HCT116 (cell line): Measurements from ENCODE around the gene HNRNPH3. TPM values are rescaled to one million over a fixed set of nuclear protein-coding genes. Genes with fewer than 3 reads are reported as not detected.
"Not testable (repeated sequence)": the region's sequence is repeated elsewhere in the genome, so short reads cannot be mapped to it uniquely, and the experiment has no call there.

ENCODE experiments used
- ATAC-seq: fragments of 200-7000 bp; cut with Tn5 transposase; 2 replicates; pipeline ENCODE4 v1.9.1; 2020; ENCODE audit warnings: mild to moderate bottlenecking, moderate library complexity
- BruUV-seq: library from RNA; stranded (reverse); fragments of 400-500 nt; replicated peaks from 2 replicates; lab custom pipeline; 2021; lab: Mats Ljungman, UMichigan
- CTCF ChIA-PET: fragments of 300-600 bp; sonication (Branson Sonifier 250); formaldehyde crosslinking; loops from one replicate; lab custom pipeline; 2021; ENCODE audit warnings: antibody characterized with exemption; lab: Charles Lee
- POLR2A ChIA-PET: fragments of 300-600, 350-600 bp; sonication (Branson Sonifier 250); formaldehyde crosslinking; loops from one replicate; lab custom pipeline; 2021; ENCODE audit warnings: antibody characterized with exemption; lab: Charles Lee
- RAD21 ChIA-PET, 2 experiments: fragments of 300-600 bp; sonication (Branson Sonifier 250); formaldehyde crosslinking; loops; one replicate each; lab custom pipeline; 2023; ENCODE audit warnings: low total read pairs in 2 of 2; ENCODE audit not compliant: uncharacterized antibody in 2 of 2, unreplicated experiment in 2 of 2, low non-redundant PET in 1 of 2; lab: Charles Lee
- DNase-seq: peaks from one replicate; pipeline ENCODE4 v3.0.0-alpha.2; 2010; ENCODE audit warnings: low read depth, low spot score
- H2AFZ ChIP-seq: fragments of 200-600 bp; shearing (Covaris generic), sonication (generic); 2 replicates; pipeline ENCODE4 v1.6.1; 2017; ENCODE audit warnings: low read depth, mixed run types, mixed read lengths, antibody characterized with exemption, low read length; ENCODE audit not compliant: poor library complexity, severe bottlenecking
- H3K27ac ChIP-seq: 2 replicates; pipeline ENCODE4 v1.5.1; 2012; ENCODE audit warnings: low read depth, low read length
- H3K27me3 ChIP-seq: fragments of 200-600 bp; sonication (generic); 2 replicates; pipeline ENCODE4 v1.6.1; 2016; ENCODE audit warnings: mixed run types, low read length, mixed read lengths; ENCODE audit not compliant: insufficient read depth
- H3K36me3 ChIP-seq, 2 experiments: fragments of 200-500 bp in 1 of 2; fragments of 200-600 bp in 1 of 2; sonication (Bioruptor generic) in 1 of 2; sonication (generic) in 1 of 2; 2 replicates each; pipeline versions ENCODE4 v1.5.1 to v1.6.1; 2014 to 2016; ENCODE audit warnings: low read length in 2 of 2, inconsistent platforms in 1 of 2, mixed read lengths in 1 of 2, mixed run types in 1 of 2; ENCODE audit not compliant: insufficient read depth in 2 of 2, control insufficient read depth in 1 of 2
- H3K4me1 ChIP-seq, 2 experiments: fragments of 200-600 bp in 1 of 2; sonication (generic) in 1 of 2; 2 replicates each; pipeline versions ENCODE4 v1.5.1 to v1.6.1; 2012 to 2017; ENCODE audit warnings: low read length in 2 of 2, inconsistent platforms in 1 of 2, mild to moderate bottlenecking in 1 of 2, mixed read lengths in 1 of 2, mixed run types in 1 of 2, moderate library complexity in 1 of 2; ENCODE audit not compliant: insufficient read depth in 2 of 2, control insufficient read depth in 1 of 2
- H3K4me2 ChIP-seq: fragments of 200-600 bp; sonication (generic); 2 replicates; pipeline ENCODE4 v1.6.1; 2017; ENCODE audit warnings: mixed run types, low read length, mixed read lengths
- H3K4me3 ChIP-seq, 2 experiments: fragments of 200-600 bp in 1 of 2; sonication (generic) in 1 of 2; replicated peaks in 1 of 2; 2 replicates each; pipeline ENCODE4 v1.5.1; 2011 to 2016; ENCODE audit warnings: low read length in 2 of 2, control low read depth in 1 of 2, low read depth in 1 of 2, mild to moderate bottlenecking in 1 of 2, mixed read lengths in 1 of 2, mixed run types in 1 of 2
- H3K79me2 ChIP-seq: fragments of 200-600 bp; sonication (generic); 2 replicates; pipeline ENCODE4 v1.6.1; 2017; ENCODE audit warnings: mild to moderate bottlenecking, mixed run types, low read length, moderate library complexity, mixed read lengths; ENCODE audit not compliant: insufficient read depth
- H3K9ac ChIP-seq: fragments of 200-600 bp; sonication (generic); 2 replicates; pipeline ENCODE4 v1.6.1; 2016; ENCODE audit warnings: low read length, mixed read lengths
- H3K9me2 ChIP-seq: fragments of 200-600 bp; sonication (generic), shearing (Covaris generic); 2 replicates; pipeline ENCODE4 v1.6.1; 2017; ENCODE audit warnings: mixed run types, mild to moderate bottlenecking, moderate library complexity; ENCODE audit not compliant: insufficient read depth
- H3K9me3 ChIP-seq, 2 experiments: fragments of 200-500 bp in 1 of 2; fragments of 200-600 bp in 1 of 2; sonication (Bioruptor generic) in 1 of 2; sonication (generic) in 1 of 2; 2 replicates each; pipeline ENCODE4 v1.6.1; 2014 to 2017; ENCODE audit warnings: low read length in 2 of 2, mixed read lengths in 2 of 2, inconsistent platforms in 1 of 2, low read depth in 1 of 2, mild to moderate bottlenecking in 1 of 2, mixed run types in 1 of 2, moderate library complexity in 1 of 2; ENCODE audit not compliant: control insufficient read depth in 1 of 2, insufficient read depth in 1 of 2
- H4K20me1 ChIP-seq: fragments of 200-600 bp; sonication (generic), shearing (Covaris generic); 2 replicates; pipeline ENCODE4 v1.6.1; 2017; ENCODE audit warnings: mixed run types, mild to moderate bottlenecking, moderate library complexity; ENCODE audit not compliant: insufficient read depth
- CBX3 ChIP-seq: IDR thresholded peaks from 2 replicates; pipeline ENCODE4 v1.6.1; 2012; ENCODE audit warnings: low read depth
- MAX ChIP-seq: IDR thresholded peaks from 2 replicates; pipeline ENCODE4 v1.6.1; 2012
- POLR2A ChIP-seq: IDR thresholded peaks from 2 replicates; pipeline ENCODE4 v1.7.0; 2011; ENCODE audit warnings: borderline replicate concordance; ENCODE audit not compliant: insufficient read depth, insufficient read length; ENCODE audit errors: extremely low read depth
- ZBTB33 ChIP-seq: IDR thresholded peaks from 2 replicates; pipeline ENCODE4 v1.6.1; 2011; ENCODE audit warnings: mild to moderate bottlenecking, low read length, moderate library complexity; ENCODE audit not compliant: insufficient replicate concordance; ENCODE audit errors: extremely low read depth
- intact Hi-C: fragments of 100-400 bp; cut with micrococcal nuclease; formaldehyde crosslinking; loops from 2 replicates; pipeline ENCODE4 v1.10.0; 2022
- total RNA-seq: library from RNA; stranded (reverse); gene quantifications from one replicate; pipeline ENCODE4 v1.2.1, GENCODE V29; 2021; ENCODE audit not compliant: unreplicated experiment

HNRNPH3 gene
- total RNA-seq, 1 experiment from 2014 or later, result 126 TPM

DNA sequence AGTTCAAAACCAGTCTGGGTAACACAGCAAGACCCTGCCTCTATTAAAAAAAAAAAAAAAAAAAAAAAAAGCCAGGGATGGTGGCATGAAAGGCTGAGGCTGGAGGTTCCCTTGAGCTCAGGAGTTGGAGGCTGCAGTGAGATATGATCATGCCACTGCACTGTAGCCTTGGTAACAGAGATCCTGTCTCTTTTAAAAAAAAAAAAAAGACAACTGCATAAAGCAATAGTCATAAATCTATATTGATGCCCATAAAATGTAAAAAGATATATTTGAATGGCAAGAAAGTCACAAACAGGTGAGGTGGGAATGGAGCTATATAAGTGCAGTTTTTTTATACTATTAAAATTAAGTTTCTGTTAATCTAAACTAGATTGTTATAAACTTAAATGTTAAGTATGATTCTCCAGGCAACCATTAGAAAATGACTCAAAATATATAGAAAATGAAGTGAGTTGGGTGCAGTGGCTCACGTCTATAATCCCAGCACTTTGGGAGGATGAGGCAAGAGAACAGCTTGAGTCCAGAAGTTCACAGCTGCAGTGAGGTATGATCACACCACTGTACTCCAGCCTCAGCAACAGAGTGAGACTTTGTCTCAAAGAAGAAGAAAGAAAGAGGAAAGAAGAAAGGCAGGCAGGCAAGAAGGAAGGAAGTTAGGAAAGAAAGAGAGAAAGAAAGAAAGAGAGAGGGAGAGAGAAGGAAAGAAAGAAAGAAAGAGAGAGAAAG is 13.4 kb upstream of the HNRNPH3 start:
- Histone ChIP-seq H3K9me3 (no peaks in the 10 kb centered on the region; a peak in 1 of 4 replicates), H3K4me3 (no peak overlapping the region), H3K79me2 (no peaks in the 10 kb centered on the region), H3K27ac (no peak overlapping the region), H3K4me2 (no peak overlapping the region), H3K36me3 (no peaks in the 10 kb centered on the region)
- no peak for TF ChIP-seq POLR2A
- TF ChIP-seq MAX, result no peak
- no peak for TF ChIP-seq ZBTB33
- no peak for TF ChIP-seq CBX3
- TF ChIP-seq, all 23 proteins: peak for 0
- H3K4me1 ChIP-seq, result no peaks in the 10 kb centered on the region
- intact Hi-C loops, result no loop called here
- DNase-seq, result no peak
- no peak overlapping the region for H2AFZ ChIP-seq
- no TSS peak for BruUV-seq
- POLR2A ChIA-PET, result interaction anchor here (1.2 kb wide), 1 partner anchor 14 kb away, joined by 5 read pairs; the partner anchor contains the start of genes HNRNPH3 and PBLD
- H3K9ac ChIP-seq, result no peak overlapping the region
- no peaks in the 10 kb centered on the region for H3K9me2 ChIP-seq
- ATAC-seq, result no peak
- H3K27me3 ChIP-seq, result no peaks in the 10 kb centered on the region
- CTCF ChIA-PET, result no interaction called here
- H4K20me1 ChIP-seq, result no peaks in the 10 kb centered on the region
- RAD21 ChIA-PET, result interaction anchor here in 1 of 2 experiments (0.7 kb wide), 1 partner anchor 88 kb away, joined by 4 read pairs; no protein-coding TSS in a partner anchor

DNA sequence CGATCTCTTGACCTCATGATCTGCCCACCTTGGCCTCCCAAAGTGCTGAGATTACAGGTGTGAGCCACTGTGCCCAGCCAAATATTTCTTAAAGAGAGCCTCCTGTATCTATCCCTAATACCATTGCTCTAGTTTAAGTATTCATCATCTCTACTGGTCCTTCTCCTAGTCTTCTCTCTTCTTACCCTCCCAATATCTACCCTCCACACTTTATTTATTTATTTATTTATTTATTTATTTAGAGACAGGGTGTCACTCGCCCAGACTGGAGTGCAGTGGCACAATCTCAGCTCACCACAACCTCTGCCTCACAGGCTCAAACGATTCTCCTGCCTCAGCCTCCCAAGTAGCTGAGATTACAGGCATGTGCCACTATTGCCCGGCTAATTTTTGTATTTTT is 7.5 kb upstream of the HNRNPH3 start:
- H3K9me3 ChIP-seq, H3K4me2 ChIP-seq, H3K4me3 ChIP-seq, H3K36me3 ChIP-seq, H2AFZ ChIP-seq, CTCF ChIA-PET, POLR2A ChIA-PET, RAD21 ChIA-PET, ATAC-seq, BruUV-seq, H3K27ac ChIP-seq, H3K9ac ChIP-seq, DNase-seq, H3K9me2 ChIP-seq, intact Hi-C loops, H4K20me1 ChIP-seq, H3K79me2 ChIP-seq, H3K27me3 ChIP-seq: not testable (repeated sequence)
- peaks cover 16 to 22% of the 10 kb centered on the region in 2 experiments for H3K4me1 ChIP-seq
